Femur (tissue), 1 donor: ENCODE results near the gene OGFR.
"Not testable (repeated sequence)": the region's sequence is repeated elsewhere in the genome, so short reads cannot be mapped to it uniquely, and the experiment has no call there.

Experiments
- DNase-seq: peaks from one replicate; pipeline ENCODE4 v3.0.0-alpha.2; 2017

The OGFR gene

DNA sequence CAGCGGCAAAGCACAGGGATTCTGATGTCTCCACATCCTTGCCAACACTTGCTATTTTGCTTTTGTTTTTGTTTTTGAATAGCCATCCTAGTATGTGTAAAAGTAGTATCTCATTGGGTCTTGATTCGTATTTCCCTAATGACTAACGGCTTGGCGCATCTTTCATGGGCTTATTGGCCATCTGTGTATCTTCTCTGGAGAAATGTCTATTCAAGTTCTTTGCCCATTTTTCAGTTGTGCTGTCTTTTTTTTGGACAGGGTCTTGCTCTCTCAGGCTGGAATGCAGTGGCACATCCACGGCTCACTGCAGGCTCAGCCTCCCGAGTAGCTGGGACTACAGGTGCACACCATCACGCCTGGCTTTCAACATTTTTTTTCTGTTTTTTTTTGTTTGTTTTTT is 39.5 kb downstream of the OGFR start:
- no peak for DNase-seq

DNA sequence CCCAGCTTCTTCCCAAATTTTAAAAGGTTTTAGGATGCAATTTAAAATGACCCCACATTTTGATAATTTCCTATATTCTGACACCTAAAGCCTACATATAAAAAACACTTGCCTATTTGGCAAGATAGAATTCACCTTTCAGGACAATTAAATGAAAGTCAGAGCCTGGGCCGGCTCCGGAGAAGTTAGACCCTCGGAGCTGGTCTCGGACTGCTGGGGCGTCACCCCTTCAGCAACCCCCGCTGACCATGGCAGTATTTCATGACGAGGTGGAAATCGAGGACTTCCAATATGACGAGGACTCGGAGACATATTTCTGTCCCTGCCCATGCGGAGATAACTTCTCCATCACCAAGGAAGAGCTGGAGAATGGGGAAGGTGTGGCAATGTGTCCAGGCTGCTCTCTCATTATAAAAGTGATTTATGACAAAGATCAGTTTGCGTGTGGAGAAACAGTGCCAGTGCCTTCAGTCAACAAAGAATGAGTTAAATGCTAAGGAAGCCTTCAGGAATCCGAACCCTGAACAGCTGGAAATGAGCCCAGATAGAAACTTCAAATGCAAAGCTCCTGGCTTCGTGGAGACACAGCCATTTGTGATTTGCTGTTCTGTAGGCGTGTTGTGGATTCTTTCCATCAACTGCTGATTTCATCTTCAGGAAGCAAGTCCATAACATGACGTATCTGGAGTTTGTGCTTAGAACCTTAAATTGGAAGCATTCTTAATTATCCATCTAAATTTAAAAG is 41.0 kb downstream of the OGFR start:
- no peak for DNase-seq

- peak; percentile 41 for DNase-seq
Measured at GRCh38 chr20:62846166-62846890, 41.7 kb downstream of the OGFR start.

GRCh38 chr20:62848917-62849316 is 44.3 kb downstream of the OGFR start:
- DNase-seq, result not testable (repeated sequence)

DNA sequence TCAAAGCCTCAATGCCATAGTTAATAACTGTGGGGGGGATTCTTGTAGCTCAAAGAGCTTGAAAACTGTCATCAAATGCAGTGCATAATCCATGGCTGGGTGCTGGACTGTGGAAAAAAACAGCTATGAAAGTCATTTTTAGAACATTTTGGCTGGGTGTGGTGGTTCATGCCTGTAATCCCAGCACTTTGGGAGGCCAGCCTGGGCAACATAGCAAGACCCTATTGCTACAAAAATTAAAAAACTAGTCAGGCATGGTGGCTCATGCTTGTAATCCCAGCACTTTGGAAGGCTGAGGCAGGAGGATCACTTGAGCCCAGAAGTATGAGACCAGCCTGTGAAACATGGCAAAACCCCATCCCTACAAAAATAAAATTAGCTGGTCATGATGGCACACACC is 44.8 kb downstream of the OGFR start:
- DNase-seq, result no peak

DNA sequence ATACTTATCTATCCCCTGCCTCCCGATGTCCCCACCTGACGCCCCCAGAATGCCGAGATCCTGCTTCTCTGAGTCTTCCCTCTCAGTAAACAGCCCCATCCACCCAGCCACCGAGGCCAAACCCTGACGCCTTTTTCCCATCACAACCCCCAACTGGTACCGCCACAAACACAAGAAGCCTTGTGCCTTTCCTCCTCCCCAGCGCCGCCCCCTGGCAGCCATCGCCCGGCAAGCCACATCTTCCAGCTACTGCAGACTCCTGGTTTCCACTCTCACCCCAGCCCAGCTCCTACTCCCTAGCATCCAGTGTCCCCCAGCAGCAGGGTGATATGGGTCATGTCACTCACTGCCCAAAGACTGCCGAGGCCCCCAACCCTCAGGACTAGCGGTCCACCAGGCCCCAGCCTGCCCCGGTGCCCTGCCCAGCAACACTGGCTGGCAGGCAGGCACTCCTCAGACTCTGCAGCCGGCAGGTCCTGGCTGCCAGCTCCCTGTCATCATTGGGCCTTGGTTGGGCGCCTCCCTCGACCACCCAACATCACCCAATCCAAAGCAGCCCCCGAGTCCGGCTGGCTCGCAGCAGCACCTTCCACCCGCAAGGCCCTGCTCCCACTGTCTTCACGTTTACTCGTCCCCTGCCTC is 45.8 kb downstream of the OGFR start:
- DNase-seq, result no peak

- no peak for DNase-seq
Measured at GRCh38 chr20:62852196-62852595, 47.6 kb downstream of the OGFR start.

DNA sequence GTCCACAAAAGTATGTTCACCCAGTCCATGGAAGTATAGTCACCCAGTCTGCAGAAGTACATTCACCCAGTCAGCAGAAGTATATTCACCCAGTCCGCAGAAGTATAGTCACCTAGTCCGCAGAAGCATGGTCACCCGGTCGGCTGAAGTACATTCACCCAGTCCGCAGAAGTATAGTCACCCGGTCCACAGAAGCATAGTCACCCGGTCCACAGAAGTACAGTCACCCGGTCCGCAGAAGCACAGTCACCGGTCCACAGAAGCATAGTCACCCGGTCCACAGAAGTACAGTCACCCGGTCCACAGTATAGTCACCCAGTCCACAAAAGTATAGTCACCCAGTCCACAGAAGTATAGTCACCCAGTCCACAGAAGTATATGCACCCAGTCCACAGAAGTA is 48.2 kb downstream of the OGFR start:
- DNase-seq, result no peak

DNA sequence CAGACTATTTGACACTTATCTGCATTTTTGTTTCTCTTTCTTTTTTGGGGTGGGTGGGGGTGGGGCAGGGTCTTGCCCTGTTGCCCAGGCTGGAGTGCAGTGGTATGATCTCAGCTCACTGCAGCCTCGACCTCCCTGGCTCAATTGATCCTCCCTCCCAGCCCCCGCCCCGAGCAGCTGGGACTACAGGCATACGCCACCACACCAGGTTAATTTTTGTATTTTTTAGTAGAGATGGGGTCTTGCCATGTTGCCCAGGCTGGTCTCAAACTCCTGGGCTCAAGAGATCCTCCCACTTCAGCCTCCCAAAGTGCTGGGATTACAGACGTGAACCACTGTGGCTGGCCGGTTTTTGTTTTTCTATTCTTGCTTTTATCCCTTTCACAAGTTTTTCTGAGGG is 48.7 kb downstream of the OGFR start:
- not testable (repeated sequence) for DNase-seq

DNA sequence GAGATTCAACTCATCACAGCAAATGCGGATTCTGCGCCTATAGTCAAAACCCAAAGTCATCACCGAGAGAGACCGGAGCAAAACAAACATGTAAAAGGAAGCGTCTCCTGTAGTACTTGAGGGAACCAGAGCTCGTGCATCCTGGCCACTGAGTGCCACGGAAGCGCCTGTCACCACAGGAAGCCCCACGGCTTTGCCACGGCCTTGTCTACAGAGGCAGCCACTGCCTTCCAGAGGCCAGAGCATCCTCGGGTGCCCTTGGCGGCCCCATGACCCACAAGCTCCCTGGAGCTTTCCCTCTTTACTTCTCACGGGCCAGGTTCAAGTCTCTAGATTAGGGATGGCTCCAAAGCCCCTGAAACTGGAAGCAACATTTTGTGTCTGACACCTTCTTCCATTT is 49.5 kb downstream of the OGFR start:
- DNase-seq, result no peak

- DNase-seq, result no peak
Measured at GRCh38 chr20:62855120-62855519, 50.5 kb downstream of the OGFR start.

DNA sequence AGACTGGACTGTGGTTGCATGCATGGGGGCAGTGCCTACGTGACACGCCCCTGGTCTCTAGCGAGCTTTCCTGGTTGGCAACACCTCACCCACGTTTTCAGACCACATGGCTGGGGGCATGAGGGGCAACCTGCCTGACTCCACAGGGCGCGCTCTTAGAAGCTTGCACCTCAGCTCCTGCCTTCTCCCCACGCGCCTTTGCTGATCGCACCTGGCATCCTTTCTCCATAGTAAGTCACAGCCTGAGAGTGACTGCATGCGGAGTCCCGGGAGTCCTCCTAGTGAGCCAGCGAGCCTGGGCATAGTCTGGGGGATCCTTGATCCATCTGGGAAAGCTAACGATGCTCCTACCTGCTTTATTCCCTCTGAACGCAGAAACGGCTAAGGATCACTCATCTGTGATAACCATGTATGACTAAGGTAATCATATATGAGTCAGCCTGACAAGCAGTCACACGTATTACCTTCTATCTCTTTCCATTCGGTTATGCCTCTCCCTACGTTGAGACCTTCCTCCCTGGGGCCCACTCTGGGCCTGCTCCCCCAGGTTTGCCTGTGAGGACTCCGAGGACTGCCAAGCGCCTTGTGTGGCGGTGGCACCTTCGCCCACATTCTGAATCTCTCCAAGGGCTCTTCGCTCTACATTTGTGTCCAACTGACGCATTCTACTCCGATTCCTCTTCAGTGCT is 52.4 kb downstream of the OGFR start:
- DNase-seq, result no peak

- no peak for DNase-seq
Measured at GRCh38 chr20:62858058-62858830, 53.6 kb downstream of the OGFR start.

- no peak for DNase-seq
Measured at GRCh38 chr20:62859721-62860120, 55.1 kb downstream of the OGFR start.

DNA sequence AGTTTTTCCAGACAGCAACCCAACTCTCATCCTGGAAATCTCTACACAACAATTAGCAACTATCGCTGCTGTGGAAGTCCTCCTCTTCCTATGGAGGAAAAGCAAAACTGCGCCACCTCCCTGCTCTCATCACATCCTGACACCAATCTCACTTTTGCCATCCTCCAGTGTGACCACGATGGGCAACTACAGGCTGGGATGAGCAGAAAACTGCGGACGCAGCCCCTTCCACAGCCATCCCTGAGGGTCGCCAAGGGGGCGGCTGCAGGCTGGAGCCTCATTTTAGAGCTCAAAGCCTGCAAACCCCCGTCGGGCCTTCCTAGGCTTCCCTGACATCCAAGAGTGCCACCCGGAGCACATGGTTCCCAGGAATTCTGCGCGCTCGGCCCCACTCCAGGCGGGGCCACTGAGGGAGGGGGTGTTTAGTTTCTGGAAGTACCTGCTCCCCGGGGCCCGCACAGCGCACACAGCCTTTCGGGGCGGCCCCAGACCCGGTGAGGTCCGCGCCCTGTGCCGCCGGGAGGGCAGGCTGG is 55.8 kb downstream of the OGFR start:
- DNase-seq, result no peak

- DNase-seq, result no peak
Measured at GRCh38 chr20:62860924-62861691, 56.5 kb downstream of the OGFR start.

DNA sequence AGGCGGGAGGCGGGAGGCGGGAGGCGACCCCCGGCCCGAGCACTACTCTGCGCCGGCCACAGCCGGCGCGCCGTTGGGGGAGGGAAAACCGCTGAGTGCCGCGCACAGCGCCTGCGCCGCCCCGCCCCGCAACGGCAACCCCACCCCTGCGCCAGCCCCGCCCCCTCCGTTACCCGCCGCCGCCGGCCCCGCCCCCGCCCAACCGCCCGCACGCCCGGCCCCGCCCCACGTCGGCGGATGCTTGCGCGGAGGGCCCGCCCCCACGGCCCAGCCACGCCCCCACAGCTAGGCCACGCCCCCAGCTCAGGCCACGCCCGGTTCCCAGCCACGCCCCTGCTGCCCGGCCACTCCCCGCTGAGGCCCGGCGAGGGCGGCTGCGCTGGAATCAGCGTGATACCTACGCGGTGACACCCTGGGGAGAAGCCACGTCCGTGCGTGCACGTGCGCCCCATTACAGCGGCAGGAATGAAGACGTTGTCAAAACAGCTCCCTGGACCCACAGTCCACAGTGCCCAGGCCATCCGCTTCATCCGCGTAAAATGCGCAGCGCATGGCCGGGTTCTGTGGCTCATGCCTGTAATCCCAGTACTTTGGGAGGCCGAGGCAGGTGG is 57.2 kb downstream of the OGFR start, which contains the start of gene TCFL5:
TCFL5 (minus strand) TSS at position 97 of the 611 bp plus-strand sequence. CDS start 152 bp downstream, outside the sequence.
- peak; percentile 94 for DNase-seq
